Measurements from ENCODE around the gene TMEM273. TPM values are rescaled to one million over a fixed set of nuclear protein-coding genes. Genes with fewer than 3 reads are reported as not detected.

TMEM273 gene
- total RNA-seq, 1 donor from 2014 or later = not detected

DNA sequence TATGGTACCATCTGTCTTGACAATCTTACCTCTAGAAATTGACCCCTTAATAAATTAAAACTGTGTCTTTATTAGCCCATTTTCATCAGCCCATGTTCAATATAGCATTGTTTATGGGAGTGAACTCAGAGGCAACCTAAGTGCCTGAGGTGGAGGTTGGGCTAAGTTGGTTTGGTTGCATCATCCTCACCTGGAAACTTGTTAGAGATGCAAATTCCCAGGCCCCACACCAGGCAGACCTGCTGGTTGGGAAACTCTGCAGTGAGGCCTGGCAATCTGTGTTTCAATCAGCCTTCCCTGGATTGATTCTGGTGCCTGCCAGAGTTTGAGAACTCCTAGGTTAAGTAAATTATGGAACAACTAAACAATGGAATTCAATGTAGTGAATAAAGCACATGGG lies 44.9 kb downstream of the TMEM273 start:
- TF ChIP-seq, protein P1, sequence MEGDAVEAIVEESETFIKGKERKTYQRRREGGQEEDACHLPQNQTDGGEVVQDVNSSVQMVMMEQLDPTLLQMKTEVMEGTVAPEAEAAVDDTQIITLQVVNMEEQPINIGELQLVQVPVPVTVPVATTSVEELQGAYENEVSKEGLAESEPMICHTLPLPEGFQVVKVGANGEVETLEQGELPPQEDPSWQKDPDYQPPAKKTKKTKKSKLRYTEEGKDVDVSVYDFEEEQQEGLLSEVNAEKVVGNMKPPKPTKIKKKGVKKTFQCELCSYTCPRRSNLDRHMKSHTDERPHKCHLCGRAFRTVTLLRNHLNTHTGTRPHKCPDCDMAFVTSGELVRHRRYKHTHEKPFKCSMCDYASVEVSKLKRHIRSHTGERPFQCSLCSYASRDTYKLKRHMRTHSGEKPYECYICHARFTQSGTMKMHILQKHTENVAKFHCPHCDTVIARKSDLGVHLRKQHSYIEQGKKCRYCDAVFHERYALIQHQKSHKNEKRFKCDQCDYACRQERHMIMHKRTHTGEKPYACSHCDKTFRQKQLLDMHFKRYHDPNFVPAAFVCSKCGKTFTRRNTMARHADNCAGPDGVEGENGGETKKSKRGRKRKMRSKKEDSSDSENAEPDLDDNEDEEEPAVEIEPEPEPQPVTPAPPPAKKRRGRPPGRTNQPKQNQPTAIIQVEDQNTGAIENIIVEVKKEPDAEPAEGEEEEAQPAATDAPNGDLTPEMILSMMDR (conservative IDR thresholded peaks at IDR 0.05; ENCODE audit: low read depth, low read length) = no peak
- no peak for DNase-seq (ENCODE audit: low read depth)
- no peak overlapping the region for H3K4me3 ChIP-seq (ENCODE audit: low read depth, low read length)

- TF ChIP-seq, protein P1 (conservative IDR thresholded peaks at IDR 0.05; ENCODE audit: low read depth, low read length) = no peak
- no peak overlapping the region for H3K4me3 ChIP-seq (ENCODE audit: low read depth, low read length)
- no peak for DNase-seq (ENCODE audit: low read depth)
Measured at GRCh38 chr10:49141541-49142332, 46.5 kb downstream of the TMEM273 start.

GRCh38 chr10:49140304-49141177 lies 47.6 kb downstream of the TMEM273 start:
- no peak overlapping the region for H3K4me3 ChIP-seq (ENCODE audit: low read depth, low read length)
- DNase-seq (ENCODE audit: low read depth) = no peak
- TF ChIP-seq, protein P1 (conservative IDR thresholded peaks at IDR 0.05; ENCODE audit: low read depth, low read length) = no peak

GRCh38 chr10:49139846-49140195 lies 48.4 kb downstream of the TMEM273 start:
- no peak overlapping the region for H3K4me3 ChIP-seq (ENCODE audit: low read depth, low read length)
- DNase-seq (ENCODE audit: low read depth) = peak; percentile 48
- TF ChIP-seq, protein P1 (conservative IDR thresholded peaks at IDR 0.05; ENCODE audit: low read depth, low read length) = no peak

DNA sequence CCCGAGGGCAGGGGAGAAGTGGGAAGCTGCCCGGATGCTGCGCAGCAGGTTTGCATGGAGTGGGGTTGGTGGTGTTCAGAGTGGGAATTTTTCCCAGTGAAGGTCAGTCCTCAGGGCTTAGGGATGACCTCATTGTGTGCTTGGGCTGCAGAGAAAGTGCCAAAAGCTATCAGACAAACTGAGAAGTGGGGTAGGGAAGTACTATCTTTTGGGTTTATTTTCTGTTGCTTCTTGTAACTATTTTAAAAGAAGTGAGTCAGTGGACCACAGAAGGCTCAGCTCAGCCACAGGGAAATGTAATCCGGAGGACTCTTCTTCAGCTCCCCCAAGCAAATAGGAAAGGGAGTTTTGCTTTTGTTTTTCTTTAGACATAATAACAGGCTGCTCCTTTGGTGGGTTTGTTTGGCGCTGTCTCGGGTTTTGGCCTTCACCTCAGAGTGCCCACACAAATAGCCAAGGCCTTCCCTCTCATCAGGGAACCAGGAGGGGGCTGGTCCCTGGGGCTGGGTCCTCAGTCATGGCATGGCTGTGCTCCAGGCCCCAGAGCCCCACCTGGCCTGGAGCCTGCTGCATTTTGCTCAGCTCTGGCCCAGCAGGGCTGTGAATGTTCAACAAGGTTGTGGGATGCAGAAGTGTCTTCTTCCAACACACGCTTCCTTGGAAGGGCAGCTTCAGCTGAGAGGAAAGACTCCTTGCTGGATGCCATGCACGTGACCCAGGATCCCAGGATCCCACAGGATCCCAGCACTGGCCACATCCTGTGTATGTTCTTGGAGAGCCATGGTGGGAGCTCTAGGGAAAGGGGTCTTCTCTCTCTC lies 49.0 kb downstream of the TMEM273 start:
- H3K4me3 ChIP-seq (ENCODE audit: low read depth, low read length) = no peak overlapping the region
- DNase-seq (ENCODE audit: low read depth) = no peak
- TF ChIP-seq, protein P1 (conservative IDR thresholded peaks at IDR 0.05; ENCODE audit: low read depth, low read length) = no peak

DNA sequence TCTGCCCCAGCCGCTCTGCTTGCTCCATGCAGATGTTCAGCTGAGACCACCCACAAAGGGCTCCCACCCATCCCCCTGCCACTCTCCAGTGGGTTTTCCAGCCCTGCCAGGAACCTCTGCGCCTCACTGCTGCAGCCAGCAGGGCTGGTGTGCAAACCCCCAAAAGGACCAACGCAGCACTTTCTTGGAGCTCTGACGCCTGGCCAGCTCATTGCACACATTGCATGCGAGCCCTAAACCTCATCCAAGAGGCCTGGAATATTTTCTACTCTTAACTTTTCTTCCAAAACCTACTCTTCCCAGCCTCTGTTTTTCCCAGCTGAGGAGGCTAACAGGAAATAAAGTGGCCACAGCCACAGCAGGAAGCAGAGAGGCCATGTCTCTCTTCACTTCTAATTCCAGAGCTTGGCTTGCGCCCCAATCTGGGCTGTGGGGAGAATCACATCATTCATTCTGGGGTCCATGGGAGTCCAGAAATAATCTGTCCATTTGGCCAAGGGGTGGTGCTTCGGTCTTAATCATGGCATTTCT lies 49.8 kb downstream of the TMEM273 start:
- TF ChIP-seq, protein P1 (conservative IDR thresholded peaks at IDR 0.05; ENCODE audit: low read depth, low read length) = no peak
- H3K4me3 ChIP-seq (ENCODE audit: low read depth, low read length) = no peak overlapping the region
- no peak for DNase-seq (ENCODE audit: low read depth)
